ENCODE data around the gene RNF213. TPM values are rescaled to one million over a fixed set of nuclear protein-coding genes. Genes with fewer than 3 reads are reported as not detected.

RNF213 gene
- polyA plus RNA-seq, 1 of the 3 experiments (the other 2 are of a cell fraction): 57.5 TPM

DNA sequence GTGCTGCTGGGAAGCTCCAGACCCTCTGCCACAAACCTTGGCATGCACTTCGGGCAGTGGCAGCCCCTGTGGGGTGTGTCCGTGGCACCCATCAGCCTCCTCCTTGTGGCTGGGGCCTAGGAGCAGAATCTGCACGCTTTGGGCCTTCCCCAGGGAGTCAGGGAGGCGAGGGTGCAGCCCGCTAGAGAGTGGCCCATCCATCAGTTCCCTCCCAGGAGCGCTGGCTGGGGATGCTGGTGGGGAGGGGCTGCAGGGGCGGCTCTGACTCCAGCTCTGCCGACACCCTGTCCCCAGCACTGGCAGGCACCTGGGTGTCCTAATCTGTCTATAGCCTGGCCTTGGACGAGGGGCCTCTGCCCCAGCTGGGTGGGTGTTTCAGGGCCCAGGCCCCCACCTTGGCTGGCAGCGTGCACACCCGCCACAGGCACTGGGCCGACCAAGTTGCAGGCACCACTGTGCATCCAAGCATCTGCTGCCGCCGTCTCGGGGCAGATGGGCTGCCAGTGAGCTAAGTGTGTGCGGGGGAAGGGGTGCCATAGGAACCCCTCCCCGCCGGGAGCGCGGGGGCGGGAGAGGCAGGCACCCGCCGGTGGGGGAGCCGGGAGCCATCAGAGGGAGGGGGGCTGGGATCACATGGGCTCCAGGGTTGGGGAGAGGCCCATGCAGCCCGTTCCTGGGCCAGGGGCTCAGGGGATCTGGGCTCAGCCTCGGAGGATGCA is 184.5 kb downstream of the RNF213 start:
- POLR2A ChIA-PET: interaction anchor here (1.4 to 1.5 kb wide), 2 partner anchors 9 to 18 kb away, joined by 3 to 9 read pairs; no protein-coding TSS in a partner anchor
- no peaks in the 10 kb centered on the region for H3K79me2 ChIP-seq (ENCODE audit: insufficient read depth)
- peak; percentile 60 for DNase-seq
- no peaks in the 10 kb centered on the region for H3F3A ChIP-seq (replicated peaks; ENCODE audit: insufficient read depth)
- H3K27me3 ChIP-seq (ENCODE audit: insufficient read depth): no peaks in the 10 kb centered on the region
- no peak overlapping the region for H3K27ac ChIP-seq (ENCODE audit: low read depth in 2 of 2, low read length in 1 of 2)
- no peak overlapping the region for H3K4me2 ChIP-seq
- TF ChIP-seq GATA2 (CRISPR knock-in tag; IDR thresholded peaks at IDR 0.05) (no peak), FOXJ3 (CRISPR knock-in tag; IDR thresholded peaks at IDR 0.05) (no peak), SMC3 (IDR thresholded peaks at IDR 0.05; ENCODE audit: low read depth, low read length) (no peak), ELF1 (IDR thresholded peaks at IDR 0.05) (no peak)
- H2AFZ ChIP-seq (ENCODE audit: low read depth): no peak overlapping the region
- CTCF ChIA-PET: interaction anchor here (0.6 to 1.6 kb wide), 4 partner anchors 9 to 756 kb away, joined by 3 to 5 read pairs (median 3); no protein-coding TSS in a partner anchor
- H3K9ac ChIP-seq: no peak overlapping the region
- 58% methylated on average over 16 of the region's 26 CpGs for WGBS (ENCODE audit: low lambda C conversion rate)
- H3K36me3 ChIP-seq (replicated peaks in 1 of 2; ENCODE audit: control insufficient read depth in 1 of 2, insufficient read depth in 2 of 2, low read length in 1 of 2): no peaks in the 10 kb centered on the region
- no peaks in the 10 kb centered on the region for H3K9me3 ChIP-seq
- H3K4me1 ChIP-seq (ENCODE audit: control insufficient read depth in 1 of 2, insufficient read depth in 2 of 2, low read depth in 1 of 2, low read length in 1 of 2): peaks cover 0 to 10% of the 10 kb centered on the region in 2 experiments; a peak in 1 of 4 replicates
- H4K20me1 ChIP-seq (ENCODE audit: insufficient read depth): peaks cover 17% of the 10 kb centered on the region; the same call in 1 of the 2 replicates
- no peaks in the 10 kb centered on the region for H3K9me2 ChIP-seq
- no peak overlapping the region for H3K4me3 ChIP-seq (ENCODE audit: low read depth in 2 of 2, low read length in 1 of 2)

DNA sequence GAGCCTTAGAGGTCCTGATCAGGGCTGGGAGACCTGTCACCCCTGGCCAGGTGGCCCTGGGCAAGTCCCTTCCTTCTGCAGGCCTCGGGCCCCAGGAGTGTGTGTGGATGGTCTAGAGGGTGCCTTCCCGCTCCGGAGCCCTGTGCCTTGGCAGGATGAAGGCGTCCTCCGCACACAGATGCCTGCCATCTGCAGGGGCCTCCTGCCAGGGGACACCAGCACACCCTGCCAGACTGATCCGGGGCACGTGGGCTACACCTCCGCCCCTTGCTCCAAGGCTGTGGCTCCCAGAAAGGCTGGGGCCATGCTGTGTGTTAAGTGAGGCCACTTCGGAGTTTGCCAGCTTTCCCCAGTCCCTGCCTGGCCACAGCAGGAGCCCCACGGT is 185.1 kb downstream of the RNF213 start:
- Histone ChIP-seq H3K27me3 (ENCODE audit: insufficient read depth) (no peaks in the 10 kb centered on the region), H4K20me1 (ENCODE audit: insufficient read depth) (peaks cover 12% of the 10 kb centered on the region; the same call in 1 of the 2 replicates), H3K27ac (ENCODE audit: low read depth in 2 of 2, low read length in 1 of 2) (no peak overlapping the region), H3K9me3 (no peaks in the 10 kb centered on the region), H3K9ac (no peak overlapping the region), H3K4me3 (ENCODE audit: low read depth in 2 of 2, low read length in 1 of 2) (no peak overlapping the region), H3K36me3 (replicated peaks in 1 of 2; ENCODE audit: control insufficient read depth in 1 of 2, insufficient read depth in 2 of 2, low read length in 1 of 2) (no peaks in the 10 kb centered on the region), H3K4me1 (ENCODE audit: control insufficient read depth in 1 of 2, insufficient read depth in 2 of 2, low read depth in 1 of 2, low read length in 1 of 2) (peaks cover 0 to 10% of the 10 kb centered on the region in 2 experiments; a peak in 1 of 4 replicates), H3K79me2 (ENCODE audit: insufficient read depth) (no peaks in the 10 kb centered on the region), H3K4me2 (no peak overlapping the region), H3K9me2 (no peaks in the 10 kb centered on the region), H3F3A (replicated peaks; ENCODE audit: insufficient read depth) (no peaks in the 10 kb centered on the region), H2AFZ (ENCODE audit: low read depth) (no peak overlapping the region)
- WGBS (ENCODE audit: low lambda C conversion rate): 74% methylated on average over 10 of the region's 10 CpGs
- DNase-seq: no peak
- CTCF ChIA-PET: interaction anchor here (0.6 to 1.6 kb wide), 3 partner anchors 18 to 755 kb away, joined by 3 to 6 read pairs (median 5); no protein-coding TSS in a partner anchor
- no peak for TF ChIP-seq GATA2 (CRISPR knock-in tag; IDR thresholded peaks at IDR 0.05)
- TF ChIP-seq SMC3 (IDR thresholded peaks at IDR 0.05; ENCODE audit: low read depth, low read length): no peak
- no peak for TF ChIP-seq SIN3A (IDR thresholded peaks at IDR 0.05; ENCODE audit: borderline replicate concordance, low read depth, low read length)
- TF ChIP-seq MEF2A (IDR thresholded peaks at IDR 0.05; ENCODE audit: borderline replicate concordance, low read depth): no peak
- TF ChIP-seq MXI1 (IDR thresholded peaks at IDR 0.05; ENCODE audit: low read depth, low read length): no peak
- TF ChIP-seq TAF1 (IDR thresholded peaks at IDR 0.05; ENCODE audit: borderline replicate concordance, low read depth, low read length): no peak
- TF ChIP-seq YY1 (IDR thresholded peaks at IDR 0.05; ENCODE audit: low read depth): no peak
- no peak for TF ChIP-seq FOXJ3 (CRISPR knock-in tag; IDR thresholded peaks at IDR 0.05)
- TF ChIP-seq NRF1 (IDR thresholded peaks at IDR 0.05; ENCODE audit: low read depth, low read length): no peak
- TF ChIP-seq EZH2phosphoT487 (IDR thresholded peaks at IDR 0.05; ENCODE audit: borderline replicate concordance, low read depth): no peak
- POLR2A ChIA-PET: interaction anchor here (1.0 to 1.5 kb wide), 2 partner anchors 9 to 19 kb away, joined by 3 to 4 read pairs; no protein-coding TSS in a partner anchor

Measured in SK-N-SH (cell line).